Measurements from ENCODE around the gene SOCS1. TPM values are rescaled to one million over a fixed set of nuclear protein-coding genes. Genes with fewer than 3 reads are reported as not detected.

SOCS1 gene
- total and polyA plus RNA-seq, 9 of the 15 experiments (the other 6 are each of a cell fraction or from before 2014, with no cell fraction given): 0.04 to 7.5 (median 2.3) TPM

DNA sequence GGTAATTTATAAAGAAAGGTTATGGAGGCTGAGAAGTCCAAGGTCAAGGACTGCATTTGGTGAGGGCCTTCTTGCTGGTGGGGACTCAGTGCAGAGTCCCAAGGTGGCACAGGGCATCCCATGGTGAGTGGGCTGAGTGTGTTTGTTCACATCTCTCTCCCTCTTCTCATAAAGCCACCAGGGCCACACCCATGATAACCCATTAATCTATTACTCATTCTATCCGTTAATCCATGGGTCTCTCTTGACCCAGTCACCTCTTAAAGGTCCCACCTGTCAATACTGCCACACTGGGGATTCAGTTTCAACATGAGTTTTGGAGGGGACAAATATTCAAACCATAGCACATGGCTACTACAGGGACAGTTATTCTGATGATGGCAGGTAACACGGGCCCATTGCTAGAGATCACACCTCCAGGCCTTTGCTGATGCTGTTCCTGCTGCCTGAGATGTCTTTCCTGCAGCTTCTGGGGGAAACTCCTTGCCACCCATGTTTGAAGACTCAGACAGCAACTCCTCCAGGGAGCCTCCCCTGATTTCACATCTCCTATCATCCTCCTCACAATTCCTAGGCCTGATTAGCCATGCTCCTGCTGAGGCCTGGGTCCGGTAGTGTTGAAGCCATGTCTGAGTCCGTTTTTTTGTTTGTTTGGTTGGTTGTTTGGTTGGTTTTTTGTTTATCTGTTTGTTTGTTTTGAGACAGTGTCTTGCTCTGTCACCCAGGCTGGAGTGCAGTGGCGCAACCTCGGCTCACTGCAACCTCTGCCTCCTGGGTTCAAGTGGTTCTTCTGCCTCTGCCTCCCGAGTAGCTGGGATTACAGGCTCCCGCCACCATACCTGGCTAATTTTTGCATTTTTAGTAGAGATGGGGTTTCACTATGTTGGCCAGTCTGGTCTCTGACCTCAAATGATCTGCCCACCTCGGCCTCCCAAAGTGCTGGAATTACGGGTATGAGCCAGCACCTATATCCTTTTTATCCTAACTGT lies 16.1 kb downstream of the SOCS1 start (continued):
- no peak for TF ChIP-seq HMG20A (CRISPR knock-in tag; conservative IDR thresholded peaks at IDR 0.05)
- no peak for TF ChIP-seq TEAD1 (CRISPR knock-in tag; IDR thresholded peaks at IDR 0.05)
- TF ChIP-seq GATA2 (CRISPR knock-in tag; IDR thresholded peaks at IDR 0.05): no peak
- no peak for TF ChIP-seq LCOR (CRISPR knock-in tag; IDR thresholded peaks at IDR 0.05)
- TF ChIP-seq SMAD1 (IDR thresholded peaks at IDR 0.05; ENCODE audit: low read depth, low read length, partially characterized antibody): no peak
- TF ChIP-seq CEBPB (tag; IDR thresholded peaks at IDR 0.05): 0 out of 2 replicates have a peak, but pooled peaks have one; percentile 12
- TF ChIP-seq KDM1A (IDR thresholded peaks at IDR 0.05): peak; percentile 37 to 76
- no peak for TF ChIP-seq HEY1 (CRISPR knock-in tag; IDR thresholded peaks at IDR 0.05; ENCODE audit: borderline replicate concordance)
- TF ChIP-seq BRF1 (IDR thresholded peaks at IDR 0.05; ENCODE audit: borderline replicate concordance, extremely low read depth, insufficient read length): no peak

Data from K562 (cell line).